GM19035 (cell line): Measurements from ENCODE around the gene NCOA5.
A peak's percentile ranks its signal among the peaks of the same experiment; 100 is the strongest.

Experiments used
- ATAC-seq: cut with Tn5 transposase; IDR thresholded peaks from one replicate; pipeline ENCODE4 v1.9.1; 2021; ENCODE audit not compliant: unreplicated experiment

Gene NCOA5

GRCh38 chr20:46020555-46020954 is 69.2 kb downstream of the NCOA5 start:
- ATAC-seq, result no peak

GRCh38 chr20:46018611-46019010 is 71.2 kb downstream of the NCOA5 start:
- no peak for ATAC-seq

- no peak for ATAC-seq
Measured at GRCh38 chr20:46018112-46018511, 71.7 kb downstream of the NCOA5 start.

GRCh38 chr20:46017272-46017671 is 72.5 kb downstream of the NCOA5 start:
- ATAC-seq, result no peak

- no peak for ATAC-seq
Measured at GRCh38 chr20:46014517-46015396, 75.0 kb downstream of the NCOA5 start.

- ATAC-seq, result peak; percentile 62
Measured at GRCh38 chr20:46013829-46014516, 75.8 kb downstream of the NCOA5 start.

GRCh38 chr20:46013322-46013828 is 76.4 kb downstream of the NCOA5 start:
- ATAC-seq, result no peak

GRCh38 chr20:46012921-46013320 is 76.8 kb downstream of the NCOA5 start:
- no peak for ATAC-seq

GRCh38 chr20:46011631-46012482 is 77.9 kb downstream of the NCOA5 start:
- no peak for ATAC-seq
